ENCODE data around the gene RBPJL.

Gene RBPJL

DNA sequence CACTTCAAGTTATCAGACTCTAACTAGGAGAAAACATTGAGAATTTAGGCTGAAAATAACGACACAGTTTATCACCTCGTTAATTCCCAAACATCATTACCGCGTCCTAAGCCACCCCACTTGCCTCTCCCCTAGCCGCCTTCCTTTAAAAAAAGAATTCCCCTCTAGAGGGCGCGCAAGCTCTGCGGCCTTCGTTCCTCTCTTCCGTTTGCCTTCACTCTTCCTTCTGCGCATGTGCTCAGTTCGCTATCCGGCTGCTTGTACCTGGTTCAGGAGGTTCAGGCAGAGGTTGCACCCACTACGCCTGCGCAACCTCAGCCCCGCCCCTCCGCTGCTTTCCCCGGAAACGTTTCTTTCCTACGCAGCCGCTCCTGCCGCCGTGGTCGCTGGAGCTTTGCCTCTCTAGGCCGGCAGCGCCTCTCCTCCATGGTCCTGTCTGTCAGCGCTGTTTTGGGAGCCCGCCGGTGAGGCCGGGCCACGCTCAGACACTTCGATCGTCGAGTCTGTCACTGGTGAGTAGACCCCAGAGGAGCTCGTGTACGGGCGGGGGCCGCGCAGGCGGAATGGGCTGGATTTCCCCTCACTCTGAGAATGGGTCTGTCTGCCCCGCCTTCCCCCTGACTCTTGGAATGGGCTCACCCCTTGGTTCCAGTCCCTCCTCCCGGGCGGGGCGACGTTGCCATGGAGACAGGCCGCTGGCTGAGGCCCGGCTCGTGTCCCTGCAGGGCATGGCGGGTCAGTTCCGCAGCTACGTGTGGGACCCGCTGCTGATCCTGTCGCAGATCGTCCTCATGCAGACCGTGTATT is 56.4 kb downstream of the RBPJL start, which contains the start of gene SYS1:
TSS of gene SYS1 (plus strand) at position 353 of the 807 bp plus-strand sequence. CDS start at position 729, 376 bp downstream.
- Histone ChIP-seq H3K4me2 (peak within 1 kb of the TSS; percentile 92), H3K27me3 (ENCODE audit: insufficient read depth, low read depth) (no peaks in the 10 kb centered on the region), H3K4me3 (IDR thresholded peaks at IDR 0.05; ENCODE audit: insufficient read depth, low read depth, low read length) (no peak within 1 kb of the TSS), H3K9ac (peak within 1 kb of the TSS; percentile 80), H3K4me1 (ENCODE audit: low read depth, poor library complexity, severe bottlenecking) (peaks cover 34% of the 10 kb centered on the region), H3K79me2 (ENCODE audit: insufficient read depth, low read depth) (peaks cover 13% of the 10 kb centered on the region), H2AFZ (ENCODE audit: low read depth) (peak within 1 kb of the TSS; percentile 83), H4K20me1 (ENCODE audit: insufficient read depth) (no peaks in the 10 kb centered on the region), H3K36me3 (ENCODE audit: insufficient read depth) (no peaks in the 10 kb centered on the region), H3K27ac (peak within 1 kb of the TSS; percentile 69)
- TF ChIP-seq CTCF (conservative IDR thresholded peaks at IDR 0.05; ENCODE audit: low read depth, low read length): peak; percentile 83

DNA sequence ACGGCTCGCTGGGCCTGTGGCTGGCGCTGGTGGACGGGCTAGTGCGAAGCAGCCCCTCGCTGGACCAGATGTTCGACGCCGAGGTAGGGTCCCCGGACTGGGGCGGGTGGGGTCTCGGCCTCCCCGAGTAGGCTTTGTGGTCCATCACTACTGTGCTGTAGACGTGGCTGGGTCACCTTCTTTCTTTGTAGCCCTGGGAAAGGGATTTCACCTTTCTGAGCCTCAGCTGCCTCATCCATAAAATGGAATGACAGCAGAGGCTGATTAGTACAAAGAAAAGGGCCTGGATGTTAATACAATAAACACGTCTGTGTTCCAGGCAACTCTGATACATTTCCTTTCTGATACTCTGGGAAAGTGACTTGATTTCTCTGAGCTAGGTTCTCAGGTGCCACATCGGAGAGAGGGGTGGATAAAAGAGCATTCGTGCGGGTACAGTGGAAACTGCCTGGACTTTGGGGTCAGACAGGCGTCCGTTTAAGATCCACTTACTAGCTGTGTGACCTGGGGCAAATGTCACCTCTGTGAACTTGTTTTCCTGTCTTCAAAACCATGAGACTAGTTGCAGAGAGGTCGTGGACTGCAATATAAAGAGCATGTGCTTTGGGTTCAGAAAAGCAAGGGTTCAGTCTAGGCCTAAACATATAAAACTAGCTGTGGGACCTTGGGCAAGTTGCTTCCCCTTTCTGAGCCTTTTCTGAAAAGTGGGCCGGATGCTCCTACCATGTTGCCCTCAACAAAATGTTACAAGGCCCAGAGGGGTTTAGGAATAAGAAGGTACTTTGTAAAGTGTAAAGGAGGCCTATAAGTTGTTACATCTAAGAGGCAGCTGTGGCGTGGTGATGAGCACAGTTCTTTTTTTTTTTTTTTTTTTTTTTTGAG is 57.2 kb downstream of the RBPJL start:
- H4K20me1 ChIP-seq (ENCODE audit: insufficient read depth): no peaks in the 10 kb centered on the region
- no peaks in the 10 kb centered on the region for H3K36me3 ChIP-seq (ENCODE audit: insufficient read depth)
- peak overlapping the region; percentile 80; the same call in 1 of the 2 replicates for H3K9ac ChIP-seq
- H3K4me2 ChIP-seq: peak overlapping the region; percentile 92
- peaks cover 13% of the 10 kb centered on the region for H3K79me2 ChIP-seq (ENCODE audit: insufficient read depth, low read depth)
- peak overlapping the region; percentile 69; the same call in 1 of the 2 replicates for H3K27ac ChIP-seq
- H3K4me1 ChIP-seq (ENCODE audit: low read depth, poor library complexity, severe bottlenecking): peaks cover 42% of the 10 kb centered on the region
- H3K27me3 ChIP-seq (ENCODE audit: insufficient read depth, low read depth): no peaks in the 10 kb centered on the region
- H3K4me3 ChIP-seq (IDR thresholded peaks at IDR 0.05; ENCODE audit: insufficient read depth, low read depth, low read length): no peak overlapping the region
- H2AFZ ChIP-seq (ENCODE audit: low read depth): peak overlapping the region; percentile 83
- TF ChIP-seq CTCF (conservative IDR thresholded peaks at IDR 0.05; ENCODE audit: low read depth, low read length): no peak

GRCh38 chr20:45365444-45365970 is 58.9 kb downstream of the RBPJL start:
- Histone ChIP-seq H4K20me1 (ENCODE audit: insufficient read depth) (no peaks in the 10 kb centered on the region), H3K4me2 (no peak overlapping the region), H3K27ac (no peak overlapping the region), H3K4me3 (IDR thresholded peaks at IDR 0.05; ENCODE audit: insufficient read depth, low read depth, low read length) (no peak overlapping the region), H3K79me2 (ENCODE audit: insufficient read depth, low read depth) (peaks cover 13% of the 10 kb centered on the region), H2AFZ (ENCODE audit: low read depth) (no peak overlapping the region), H3K36me3 (ENCODE audit: insufficient read depth) (no peaks in the 10 kb centered on the region), H3K27me3 (ENCODE audit: insufficient read depth, low read depth) (no peaks in the 10 kb centered on the region), H3K4me1 (ENCODE audit: low read depth, poor library complexity, severe bottlenecking) (peaks cover 36% of the 10 kb centered on the region), H3K9ac (no peak overlapping the region)
- no peak for TF ChIP-seq CTCF (conservative IDR thresholded peaks at IDR 0.05; ENCODE audit: low read depth, low read length)

DNA sequence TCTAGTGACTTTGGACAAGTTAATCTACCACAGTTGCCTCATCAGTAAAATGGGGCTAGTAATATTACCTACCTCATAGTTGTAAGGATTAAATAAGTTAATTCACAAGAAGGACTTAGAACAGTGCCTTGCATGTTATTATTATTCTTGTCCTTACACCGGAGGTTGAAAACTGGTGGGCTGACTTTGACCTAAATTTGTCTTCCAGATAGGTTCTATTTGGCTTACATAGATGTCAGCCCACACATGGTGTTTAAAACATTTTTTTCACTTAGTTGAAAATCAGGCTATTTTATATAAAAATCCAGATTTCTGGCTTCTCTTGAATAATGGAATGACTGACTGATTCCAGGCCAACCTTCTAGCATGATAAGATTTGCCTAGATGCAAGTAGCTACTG is 59.6 kb downstream of the RBPJL start:
- H2AFZ ChIP-seq (ENCODE audit: low read depth): no peak overlapping the region
- no peaks in the 10 kb centered on the region for H4K20me1 ChIP-seq (ENCODE audit: insufficient read depth)
- no peaks in the 10 kb centered on the region for H3K27me3 ChIP-seq (ENCODE audit: insufficient read depth, low read depth)
- no peak for TF ChIP-seq CTCF (conservative IDR thresholded peaks at IDR 0.05; ENCODE audit: low read depth, low read length)
- no peak overlapping the region for H3K4me3 ChIP-seq (IDR thresholded peaks at IDR 0.05; ENCODE audit: insufficient read depth, low read depth, low read length)
- H3K27ac ChIP-seq: no peak overlapping the region
- H3K4me1 ChIP-seq (ENCODE audit: low read depth, poor library complexity, severe bottlenecking): peaks cover 32% of the 10 kb centered on the region
- H3K4me2 ChIP-seq: no peak overlapping the region
- H3K36me3 ChIP-seq (ENCODE audit: insufficient read depth): no peaks in the 10 kb centered on the region
- H3K79me2 ChIP-seq (ENCODE audit: insufficient read depth, low read depth): peaks cover 13% of the 10 kb centered on the region
- no peak overlapping the region for H3K9ac ChIP-seq

Measured in KMS-11 (cell line).